SK-N-SH (cell line): ENCODE data around the gene SGTB. TPM values are rescaled to one million over a fixed set of nuclear protein-coding genes. Genes with fewer than 3 reads are reported as not detected.

Experiments
- CTCF ChIA-PET: fragments of 300-600, 350-600 bp; formaldehyde crosslinking; extraction: SDS; loops from one replicate; lab custom pipeline; 2021; lab: Yijun Ruan, JAX
- POLR2A ChIA-PET: fragments of 350-600 bp; sonication (Branson Sonifier 250); formaldehyde crosslinking; extraction: SDS; loops from one replicate; lab custom pipeline; 2020; ENCODE audit warnings: antibody characterized with exemption, inconsistent platforms; lab: Yijun Ruan, JAX
- DNase-seq: peaks from one replicate; pipeline ENCODE4 v3.0.0; 2012
- H2AFZ ChIP-seq: fragments of 200-600 bp; sonication (generic); 2 replicates; pipeline ENCODE4 v1.8.1; 2016; ENCODE audit warnings: antibody characterized with exemption, mild to moderate bottlenecking, low read depth
- H3F3A ChIP-seq: fragments of 200-600 bp; sonication (generic); replicated peaks from 2 replicates; pipeline ENCODE3; 2016; ENCODE audit warnings: antibody characterized with exemption, mild to moderate bottlenecking; ENCODE audit not compliant: insufficient read depth
- H3K27ac ChIP-seq, 2 experiments: fragments of 200-500 bp in 1 of 2; fragments of 200-600 bp in 1 of 2; sonication (Bioruptor generic) in 1 of 2; sonication (generic), shearing (Covaris generic) in 1 of 2; 2 replicates each; pipeline versions ENCODE4 v1.5.1 to v1.6.1; 2014 to 2016; ENCODE audit warnings: low read depth in 2 of 2, inconsistent platforms in 1 of 2, low read length in 1 of 2, mild to moderate bottlenecking in 1 of 2, mixed read lengths in 1 of 2
- H3K27me3 ChIP-seq: fragments of 200-600 bp; sonication (generic), shearing (Covaris generic); 2 replicates; pipeline ENCODE4 v1.6.1; 2016; ENCODE audit warnings: mixed run types; ENCODE audit not compliant: insufficient read depth
- H3K36me3 ChIP-seq, 2 experiments: fragments of 200-500 bp in 1 of 2; fragments of 200-600 bp in 1 of 2; sonication (Bioruptor generic) in 1 of 2; sonication (generic) in 1 of 2; replicated peaks in 1 of 2; 2 replicates each; pipeline versions ENCODE3 to v1.5.1; 2014 to 2016; ENCODE audit warnings: low read length in 1 of 2, mild to moderate bottlenecking in 1 of 2; ENCODE audit not compliant: insufficient read depth in 2 of 2, control insufficient read depth in 1 of 2
- H3K4me1 ChIP-seq, 2 experiments: fragments of 200-500 bp in 1 of 2; fragments of 200-600 bp in 1 of 2; sonication (Bioruptor generic) in 1 of 2; sonication (generic), shearing (Covaris generic) in 1 of 2; 2 replicates each; pipeline versions ENCODE4 v1.5.1 to v1.6.1; 2014 to 2016; ENCODE audit warnings: low read depth in 1 of 2, low read length in 1 of 2, mixed run types in 1 of 2; ENCODE audit not compliant: insufficient read depth in 2 of 2, control insufficient read depth in 1 of 2
- H3K4me2 ChIP-seq: fragments of 200-600 bp; sonication (generic), shearing (Covaris generic); 2 replicates; pipeline ENCODE4 v1.6.1; 2017; ENCODE audit warnings: mixed run types
- H3K4me3 ChIP-seq, 2 experiments: fragments of 200-500 bp in 1 of 2; fragments of 200-600 bp in 1 of 2; sonication (Bioruptor generic) in 1 of 2; sonication (generic), shearing (Covaris generic) in 1 of 2; 2 replicates each; pipeline versions ENCODE4 v1.5.1 to v1.8.1; 2014 to 2016; ENCODE audit warnings: low read depth in 2 of 2, inconsistent platforms in 1 of 2, low read length in 1 of 2, mild to moderate bottlenecking in 1 of 2, mixed read lengths in 1 of 2, moderate library complexity in 1 of 2
- H3K79me2 ChIP-seq: fragments of 200-600 bp; sonication (generic); 2 replicates; pipeline ENCODE4 v1.8.1; 2017; ENCODE audit warnings: mild to moderate bottlenecking; ENCODE audit not compliant: insufficient read depth
- H3K9ac ChIP-seq: fragments of 200-600 bp; sonication (generic); 2 replicates; pipeline ENCODE4 v1.6.1; 2017; ENCODE audit warnings: mixed run types
- H3K9me2 ChIP-seq: fragments of 200-600 bp; sonication (generic); 2 replicates; pipeline ENCODE4 v1.6.1; 2017; ENCODE audit warnings: mixed run types
- H3K9me3 ChIP-seq: fragments of 200-600 bp; sonication (generic); 2 replicates; pipeline ENCODE4 v1.6.1; 2017; ENCODE audit warnings: mixed run types, mild to moderate bottlenecking, moderate library complexity
- H4K20me1 ChIP-seq: fragments of 200-600 bp; sonication (generic); 2 replicates; pipeline ENCODE4 v1.6.1; 2017; ENCODE audit warnings: mild to moderate bottlenecking, mixed run types; ENCODE audit not compliant: insufficient read depth
- ELF1 ChIP-seq: IDR thresholded peaks from 2 replicates; pipeline ENCODE4 v1.4.0; 2012
- EZH2phosphoT487 ChIP-seq: fragments of 200-600 bp; sonication (generic); IDR thresholded peaks from 2 replicates; pipeline ENCODE4 v1.6.1; 2017; ENCODE audit warnings: low read depth, mixed run types, mild to moderate bottlenecking, antibody characterized with exemption, moderate library complexity, borderline replicate concordance
- FOSL2 ChIP-seq: IDR thresholded peaks from 2 replicates; pipeline ENCODE4 v1.4.0; 2012; ENCODE audit warnings: low read depth, mild to moderate bottlenecking, moderate library complexity, borderline replicate concordance
- GABPA ChIP-seq: IDR thresholded peaks from 2 replicates; pipeline ENCODE4 v1.4.0; 2012; ENCODE audit warnings: low read depth, mild to moderate bottlenecking
- JUND ChIP-seq: IDR thresholded peaks from 2 replicates; pipeline ENCODE4 v1.4.0; 2012
- MXI1 ChIP-seq: IDR thresholded peaks from 2 replicates; pipeline ENCODE4 v1.6.1; 2012; ENCODE audit warnings: mild to moderate bottlenecking, low read depth, low read length, improper control_type of control experiment
- RCOR1 ChIP-seq: fragments of 150-350 bp; IDR thresholded peaks from 2 replicates; pipeline ENCODE4 v1.6.1; 2017; ENCODE audit warnings: antibody characterized with exemption, low read length
- SIN3A ChIP-seq: IDR thresholded peaks from 2 replicates; pipeline ENCODE4 v1.6.1; 2012; ENCODE audit warnings: low read depth, mild to moderate bottlenecking, low read length, moderate library complexity, borderline replicate concordance
- TAF1 ChIP-seq: IDR thresholded peaks from 2 replicates; pipeline ENCODE4 v1.6.1; 2012; ENCODE audit warnings: low read depth, mild to moderate bottlenecking, low read length, moderate library complexity, borderline replicate concordance
- YY1 ChIP-seq: IDR thresholded peaks from 2 replicates; pipeline ENCODE4 v1.4.0; 2012; ENCODE audit warnings: low read depth, mild to moderate bottlenecking
- WGBS: methylation state at CpG from one replicate; pipeline ENCODE4 v1.1.6; 2017; ENCODE audit warnings: low lambda C conversion rate; 5-methylcytosine and 5-hydroxymethylcytosine counted together
- polyA plus RNA-seq, 3 experiments: library from polyadenylated mRNA; depleted of rRNA; stranded (reverse); fragments of >200 nt; gene quantifications; 2 replicates each; pipeline ENCODE4 v1.2.3, GENCODE V29; 2012
- TF ChIP-seq, protein P1 (sequence below): fragments of 200-600 bp; sonication (generic); IDR thresholded peaks from 2 replicates; pipeline ENCODE4 v1.6.1; 2017; ENCODE audit warnings: antibody characterized with exemption, mild to moderate bottlenecking, moderate library complexity
- TF ChIP-seq, protein P2 (sequence below): fragments of 150-350 bp; IDR thresholded peaks from 2 replicates; pipeline ENCODE4 v1.6.1; 2017; ENCODE audit warnings: antibody characterized with exemption, low read length, low read depth, borderline replicate concordance
- TF ChIP-seq, protein P3 (sequence below): IDR thresholded peaks from 2 replicates; pipeline ENCODE4 v1.4.0; 2012; ENCODE audit warnings: low read depth

The SGTB gene
- polyA plus RNA-seq, 1 of the 3 experiments (the other 2 are of a cell fraction) = 3.5 TPM

DNA sequence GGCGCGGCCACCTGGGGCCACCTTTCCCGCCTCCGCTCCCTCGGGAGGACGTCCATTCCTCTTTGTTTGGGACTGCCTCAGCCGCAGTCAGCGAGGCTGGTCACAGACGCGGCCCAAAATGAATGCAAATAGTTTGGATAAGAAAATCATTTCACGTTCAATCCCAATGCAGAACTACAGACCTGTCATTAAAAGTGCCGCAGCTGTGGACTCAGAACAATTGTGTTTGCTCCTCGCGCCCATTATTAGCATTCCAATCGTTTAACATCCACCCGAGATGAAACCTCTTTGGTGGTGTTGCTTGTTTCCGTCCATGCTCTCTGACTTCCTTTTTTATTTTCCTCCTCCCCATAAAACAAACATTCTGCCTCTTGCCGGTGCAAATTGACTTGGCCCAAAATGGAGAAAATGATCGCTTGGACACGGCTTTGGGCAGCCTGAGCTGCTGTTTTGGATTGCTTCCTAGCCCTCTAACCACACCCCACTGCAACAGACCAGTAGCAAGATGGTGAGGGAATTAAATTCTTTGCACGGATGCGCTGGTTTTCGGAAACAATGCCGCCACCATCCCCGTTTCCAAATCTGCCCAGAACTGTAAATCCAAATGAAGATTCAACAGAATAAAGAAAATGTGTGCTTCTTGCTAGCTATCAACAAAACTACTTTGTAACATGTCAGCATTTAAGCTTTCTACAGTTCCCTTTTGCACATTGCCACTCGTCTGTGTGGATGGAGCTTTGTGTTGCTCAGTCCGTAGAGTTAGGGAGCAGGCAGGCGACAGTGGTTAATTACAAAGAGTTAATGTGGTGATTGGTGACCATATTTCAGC lies 880 bp upstream of the SGTB start:
- ChIA-PET CTCF (interaction anchor here (0.6 to 0.8 kb wide), 2 partner anchors 23 to 202 kb away, joined by 3 read pairs; no protein-coding TSS in a partner anchor), POLR2A (interaction anchor here (1.0 to 1.8 kb wide), 2 partner anchors 18 to 421 kb away, joined by 3 to 5 read pairs; partner anchors contain the start of gene SREK1)
- H2AFZ ChIP-seq = peak overlapping the region; percentile 84
- H3K9me2 ChIP-seq = no peaks in the 10 kb centered on the region
- H3K4me1 ChIP-seq = peaks cover 7 to 8% of the 10 kb centered on the region in 2 experiments; a peak in 3 of 4 replicates
- peak overlapping the region; percentile 72 to 96 for H3K4me3 ChIP-seq
- H3K27me3 ChIP-seq = no peaks in the 10 kb centered on the region
- peak overlapping the region; percentile 63 to 85 for H3K27ac ChIP-seq
- WGBS = 3% methylated on average over 28 of the region's 28 CpGs
- peak overlapping the region; percentile 85 for H3K9ac ChIP-seq
- H3F3A ChIP-seq = peaks cover 22% of the 10 kb centered on the region
- peaks cover 77% of the 10 kb centered on the region for H3K79me2 ChIP-seq
- peaks cover 4 to 17% of the 10 kb centered on the region in 2 experiments for H3K36me3 ChIP-seq
- no peaks in the 10 kb centered on the region for H3K9me3 ChIP-seq
- no peaks in the 10 kb centered on the region for H4K20me1 ChIP-seq
- DNase-seq = peak; percentile 73
- peak overlapping the region; percentile 88 for H3K4me2 ChIP-seq
- no peak for TF ChIP-seq ELF1
- peak; percentile 51; the same call in 1 of the 2 replicates for TF ChIP-seq MXI1
- no peak for TF ChIP-seq JUND
- TF ChIP-seq, protein P1, sequence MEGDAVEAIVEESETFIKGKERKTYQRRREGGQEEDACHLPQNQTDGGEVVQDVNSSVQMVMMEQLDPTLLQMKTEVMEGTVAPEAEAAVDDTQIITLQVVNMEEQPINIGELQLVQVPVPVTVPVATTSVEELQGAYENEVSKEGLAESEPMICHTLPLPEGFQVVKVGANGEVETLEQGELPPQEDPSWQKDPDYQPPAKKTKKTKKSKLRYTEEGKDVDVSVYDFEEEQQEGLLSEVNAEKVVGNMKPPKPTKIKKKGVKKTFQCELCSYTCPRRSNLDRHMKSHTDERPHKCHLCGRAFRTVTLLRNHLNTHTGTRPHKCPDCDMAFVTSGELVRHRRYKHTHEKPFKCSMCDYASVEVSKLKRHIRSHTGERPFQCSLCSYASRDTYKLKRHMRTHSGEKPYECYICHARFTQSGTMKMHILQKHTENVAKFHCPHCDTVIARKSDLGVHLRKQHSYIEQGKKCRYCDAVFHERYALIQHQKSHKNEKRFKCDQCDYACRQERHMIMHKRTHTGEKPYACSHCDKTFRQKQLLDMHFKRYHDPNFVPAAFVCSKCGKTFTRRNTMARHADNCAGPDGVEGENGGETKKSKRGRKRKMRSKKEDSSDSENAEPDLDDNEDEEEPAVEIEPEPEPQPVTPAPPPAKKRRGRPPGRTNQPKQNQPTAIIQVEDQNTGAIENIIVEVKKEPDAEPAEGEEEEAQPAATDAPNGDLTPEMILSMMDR = no peak
- TF ChIP-seq TAF1 = peak; percentile 25; the same call in 1 of the 2 replicates
- peak; percentile 55; the same call in 1 of the 2 replicates for TF ChIP-seq YY1
- TF ChIP-seq, protein P2, sequence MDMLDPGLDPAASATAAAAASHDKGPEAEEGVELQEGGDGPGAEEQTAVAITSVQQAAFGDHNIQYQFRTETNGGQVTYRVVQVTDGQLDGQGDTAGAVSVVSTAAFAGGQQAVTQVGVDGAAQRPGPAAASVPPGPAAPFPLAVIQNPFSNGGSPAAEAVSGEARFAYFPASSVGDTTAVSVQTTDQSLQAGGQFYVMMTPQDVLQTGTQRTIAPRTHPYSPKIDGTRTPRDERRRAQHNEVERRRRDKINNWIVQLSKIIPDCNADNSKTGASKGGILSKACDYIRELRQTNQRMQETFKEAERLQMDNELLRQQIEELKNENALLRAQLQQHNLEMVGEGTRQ = no peak
- no peak for TF ChIP-seq RCOR1
- no peak for TF ChIP-seq GABPA
- TF ChIP-seq, protein P3, sequence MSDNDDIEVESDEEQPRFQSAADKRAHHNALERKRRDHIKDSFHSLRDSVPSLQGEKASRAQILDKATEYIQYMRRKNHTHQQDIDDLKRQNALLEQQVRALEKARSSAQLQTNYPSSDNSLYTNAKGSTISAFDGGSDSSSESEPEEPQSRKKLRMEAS = peak; percentile 45; the same call in 1 of the 2 replicates
- no peak for TF ChIP-seq SIN3A
- no peak for TF ChIP-seq FOSL2
- no peak for TF ChIP-seq EZH2phosphoT487
